GM21576 (cell line): Measurements from ENCODE around the gene FBRS.
A peak's percentile ranks its signal among the peaks of the same experiment; 100 is the strongest.
"Not testable (repeated sequence)": the region's sequence is repeated elsewhere in the genome, so short reads cannot be mapped to it uniquely, and the experiment has no call there.

Experiments
- ATAC-seq: cut with Tn5 transposase; IDR thresholded peaks from one replicate; pipeline ENCODE4 v1.9.1; 2021; ENCODE audit warnings: mild to moderate bottlenecking, moderate library complexity; ENCODE audit not compliant: unreplicated experiment

FBRS gene

DNA sequence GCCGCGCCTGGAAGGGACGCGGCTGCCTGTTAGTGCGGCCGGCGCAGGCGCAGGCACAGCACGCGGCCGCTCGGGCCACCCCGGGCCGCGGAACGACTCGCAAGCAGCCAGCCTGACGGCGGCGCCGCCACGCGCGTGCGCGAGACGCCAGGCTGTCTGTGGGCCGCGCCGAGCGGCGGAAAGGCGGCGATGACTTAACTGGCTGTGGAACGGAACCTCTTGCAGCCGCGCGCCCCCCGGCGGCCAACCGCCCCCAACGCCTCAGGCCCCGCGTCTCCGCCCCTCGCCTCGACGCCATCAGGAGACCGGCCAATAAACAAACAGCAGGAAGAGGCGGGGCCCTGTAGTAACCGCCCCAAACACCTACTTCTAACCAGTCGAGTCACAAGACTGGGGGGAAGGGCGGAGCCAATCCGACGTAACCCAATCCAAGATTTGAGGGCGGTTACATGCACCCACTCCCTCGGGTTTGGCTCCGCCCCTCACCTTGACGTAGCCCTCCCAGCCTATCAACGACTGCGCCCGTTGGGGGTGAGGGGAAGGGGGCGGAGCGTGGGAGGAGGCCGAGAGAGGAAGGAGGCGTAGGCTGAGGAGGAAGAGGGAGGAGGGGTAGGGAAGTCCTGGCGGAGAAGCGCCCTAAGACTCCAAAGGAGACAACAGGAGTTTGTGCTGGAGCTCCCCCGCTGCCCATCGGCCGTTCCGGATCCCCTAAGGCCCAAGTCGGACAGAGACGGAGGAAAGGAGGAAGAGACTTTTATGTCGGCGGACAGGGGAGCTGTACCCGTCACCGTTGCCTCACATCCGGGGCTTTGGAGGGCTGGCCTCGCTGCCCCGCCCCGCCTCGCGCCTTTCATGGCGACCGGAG is at the start of gene FBRS:
FBRS (plus strand) TSS at position 566 of the 865 bp plus-strand sequence. CDS start 1,088 bp downstream, outside the sequence.
- ATAC-seq, result peak; percentile 71

DNA sequence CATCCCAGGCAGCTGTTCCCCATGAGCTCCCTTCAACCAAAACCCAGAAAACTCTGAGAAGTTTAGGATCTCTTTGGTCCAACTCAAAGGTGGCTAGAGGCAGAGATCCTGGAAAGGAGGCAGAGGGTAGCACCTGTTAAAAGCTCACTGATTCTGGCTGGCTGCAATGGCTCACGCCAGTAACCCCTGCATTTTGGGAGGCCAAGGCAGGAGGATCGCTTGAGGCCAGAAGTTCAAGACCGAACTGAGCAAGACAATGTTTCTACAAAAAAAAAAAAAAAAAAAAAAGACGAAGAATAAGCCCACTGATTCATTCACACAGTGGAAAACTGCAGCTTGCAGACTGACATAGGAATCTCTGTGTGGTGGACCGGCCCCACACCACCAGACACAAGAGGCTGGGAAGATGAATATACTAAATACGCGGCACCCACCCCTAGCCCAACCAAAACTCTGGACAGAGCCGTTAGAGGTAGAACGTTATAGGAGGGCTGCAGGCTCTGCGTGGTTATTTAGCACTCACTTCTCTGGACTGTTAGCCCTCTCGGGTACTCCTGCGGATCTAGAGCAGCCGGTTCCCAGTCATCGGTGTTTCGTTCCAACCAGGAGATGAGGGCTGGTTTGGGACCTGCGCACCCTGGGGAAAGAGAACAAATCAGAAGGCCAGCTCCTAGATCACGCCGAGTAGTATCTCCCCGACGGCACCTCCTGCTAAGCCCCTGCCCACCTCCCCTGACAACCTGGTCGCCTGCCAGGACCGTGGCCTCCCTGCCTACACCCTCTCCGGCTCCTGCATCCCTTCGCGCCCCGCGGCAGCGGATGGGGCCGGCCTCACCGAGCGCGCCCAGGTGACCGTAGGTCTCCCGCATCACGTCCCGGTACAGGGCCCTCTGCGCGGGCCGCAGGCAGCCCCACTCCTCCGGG is 49.0 kb upstream of the FBRS start:
- peak; percentile 22 for ATAC-seq

DNA sequence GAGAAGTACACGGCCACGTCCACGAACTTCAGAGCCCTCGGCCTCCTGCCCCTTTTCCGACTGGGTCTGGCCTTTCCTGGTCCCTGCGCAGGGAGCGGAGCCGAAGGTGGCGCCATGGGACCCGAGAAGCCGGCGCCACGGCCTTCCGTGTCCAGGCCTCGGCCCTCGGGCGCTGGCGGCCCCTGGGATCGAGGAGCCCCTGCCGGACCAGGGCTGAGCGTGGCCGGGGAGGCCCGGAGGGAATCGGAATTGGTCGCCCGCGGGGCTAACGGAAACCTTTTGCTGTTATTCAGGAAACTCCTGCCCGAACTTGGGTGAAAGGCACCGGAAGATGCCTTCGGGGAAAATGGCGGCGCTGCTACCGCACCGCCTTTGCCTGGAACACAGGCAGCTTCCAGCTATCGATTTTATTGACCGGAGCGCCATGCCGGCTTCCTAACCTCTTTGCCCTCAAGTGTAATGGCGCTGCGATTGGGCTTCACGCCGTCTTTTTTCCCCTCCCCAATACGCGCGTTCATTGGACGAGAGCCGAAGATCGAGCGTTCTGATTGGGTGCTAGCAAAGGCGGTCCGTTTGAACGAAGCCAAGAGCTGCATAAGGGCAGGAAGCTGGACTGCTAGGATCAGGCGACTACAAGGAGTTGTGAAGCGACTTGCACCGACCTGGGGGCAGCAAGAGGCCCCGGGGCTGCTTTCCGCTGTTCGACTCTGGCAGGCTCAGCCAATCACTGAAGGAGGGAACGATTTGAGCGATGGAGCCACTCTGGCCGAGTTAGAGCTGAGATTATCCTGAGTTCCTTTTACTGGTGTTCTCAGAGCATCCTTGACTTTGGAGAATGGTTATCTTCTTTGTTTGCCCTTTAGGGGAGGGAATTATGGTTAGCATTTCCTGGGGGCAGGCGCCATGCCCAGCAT is 48.0 kb upstream of the FBRS start, which contains the start of gene ZNF689:
ZNF689 (minus strand) TSS at position 464 of the 914 bp plus-strand sequence; CDS start at position 116, 348 bp downstream.
- ATAC-seq, result peak; percentile 89

DNA sequence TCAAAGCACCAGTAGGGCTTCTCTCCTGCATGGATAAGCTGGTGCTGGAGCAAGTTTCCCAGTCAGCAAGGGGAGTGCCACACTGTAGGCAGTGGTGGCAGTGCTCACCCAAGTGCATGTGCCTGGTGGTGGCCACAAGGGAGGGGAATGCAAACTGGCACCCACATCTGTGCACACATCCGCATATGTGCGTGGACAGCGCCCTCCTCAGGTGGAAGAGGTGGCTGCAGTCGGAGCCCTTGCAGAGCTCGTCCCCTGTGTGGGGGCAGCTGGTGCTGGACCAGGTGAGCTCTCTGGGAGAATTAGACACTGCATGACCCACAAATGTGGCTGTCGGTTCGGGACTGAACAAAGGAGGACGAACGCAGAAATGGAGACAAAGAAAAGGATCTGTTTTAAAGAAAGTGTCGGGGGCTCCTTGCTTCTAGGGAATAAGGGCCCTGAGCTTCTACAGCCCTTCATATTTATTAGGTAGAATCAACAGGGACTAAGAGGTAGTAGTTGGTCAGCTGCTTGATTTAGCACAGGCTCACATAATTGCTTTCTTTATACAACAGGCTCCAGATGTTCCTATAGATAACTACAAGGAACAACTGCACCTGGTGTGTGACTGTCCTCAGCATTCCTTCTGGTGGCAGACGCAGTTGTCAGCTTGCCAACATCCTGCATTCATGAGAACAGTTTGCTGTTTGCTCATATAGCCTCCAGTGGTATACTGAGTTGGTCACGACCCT is 42.7 kb upstream of the FBRS start:
- ATAC-seq, result no peak

DNA sequence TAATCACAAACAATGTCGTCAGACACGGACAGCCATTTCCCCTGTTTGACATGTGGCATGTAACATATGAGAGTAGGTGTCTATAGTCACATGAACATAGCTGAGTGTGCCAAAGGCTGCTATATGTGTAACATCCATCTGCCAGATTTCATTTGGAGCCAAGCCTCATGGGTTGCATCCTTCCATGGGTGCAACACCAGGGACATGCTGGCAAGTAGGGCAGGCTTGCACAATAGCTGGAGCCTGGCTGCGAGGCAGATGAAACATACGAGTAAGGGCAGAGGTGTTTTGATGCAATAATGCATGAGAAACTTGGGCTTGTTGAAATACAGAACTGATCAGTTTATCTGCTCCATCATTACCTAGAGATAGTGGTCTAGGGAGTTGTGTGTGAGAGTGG is 39.0 kb upstream of the FBRS start:
- ATAC-seq, result no peak

DNA sequence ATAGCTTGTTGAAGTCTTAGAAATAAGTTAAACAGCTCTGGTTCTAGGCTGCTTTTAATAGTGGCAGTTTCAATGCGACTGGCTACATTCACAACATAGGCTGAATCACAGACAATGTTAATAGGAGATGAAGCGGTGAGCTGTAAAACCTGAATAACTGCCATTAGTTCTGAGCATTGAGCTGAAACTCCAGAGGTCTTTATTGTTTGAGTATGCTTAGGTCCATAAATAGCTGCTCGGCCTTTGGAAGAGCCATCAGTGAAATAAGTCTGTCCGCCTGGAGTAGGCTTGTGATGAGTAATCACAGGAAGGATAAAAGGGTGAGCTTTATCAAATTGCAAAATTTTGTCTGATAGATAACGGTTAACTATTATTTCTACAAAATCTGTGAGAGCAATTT is 38.6 kb upstream of the FBRS start:
- no peak for ATAC-seq

DNA sequence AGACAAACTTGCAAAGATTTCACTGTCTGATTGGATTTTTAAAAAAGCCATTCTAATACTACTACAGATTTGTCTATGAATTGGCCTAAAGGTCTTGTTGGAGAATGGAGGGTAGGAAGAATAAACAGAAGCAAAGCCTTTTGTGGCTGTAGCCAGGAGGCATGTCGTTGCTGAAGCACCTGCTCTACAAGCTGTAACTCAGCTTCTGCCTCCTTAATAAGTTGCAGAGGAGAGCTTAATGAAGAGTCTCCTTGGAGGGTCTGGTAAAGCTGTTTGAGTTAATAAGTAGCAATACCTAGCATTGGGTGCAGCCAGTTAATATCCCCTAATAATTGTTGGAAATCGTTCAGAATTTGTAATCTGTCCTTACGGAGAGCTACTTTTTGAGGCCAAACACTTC is 38.1 kb upstream of the FBRS start:
- ATAC-seq, result no peak

DNA sequence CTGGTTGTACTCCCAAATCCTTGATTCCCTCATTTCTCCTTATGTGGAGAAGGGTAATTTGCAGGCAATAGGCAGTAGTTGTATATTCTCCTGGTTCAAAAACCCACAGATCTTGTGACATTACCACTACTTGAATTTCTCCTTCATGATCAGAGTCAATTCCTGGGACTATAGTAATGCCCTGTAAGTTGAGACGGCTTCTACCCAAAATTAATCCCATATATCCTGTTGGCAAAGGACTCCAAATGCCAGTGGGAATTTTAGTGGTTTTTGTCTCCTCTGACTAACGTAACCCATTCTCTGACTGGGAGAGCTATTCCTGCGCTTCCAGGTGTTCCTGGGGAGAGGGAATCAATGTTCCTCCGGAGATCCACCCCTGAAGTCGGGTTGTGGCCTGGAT is 36.5 kb upstream of the FBRS start:
- no peak for ATAC-seq

DNA sequence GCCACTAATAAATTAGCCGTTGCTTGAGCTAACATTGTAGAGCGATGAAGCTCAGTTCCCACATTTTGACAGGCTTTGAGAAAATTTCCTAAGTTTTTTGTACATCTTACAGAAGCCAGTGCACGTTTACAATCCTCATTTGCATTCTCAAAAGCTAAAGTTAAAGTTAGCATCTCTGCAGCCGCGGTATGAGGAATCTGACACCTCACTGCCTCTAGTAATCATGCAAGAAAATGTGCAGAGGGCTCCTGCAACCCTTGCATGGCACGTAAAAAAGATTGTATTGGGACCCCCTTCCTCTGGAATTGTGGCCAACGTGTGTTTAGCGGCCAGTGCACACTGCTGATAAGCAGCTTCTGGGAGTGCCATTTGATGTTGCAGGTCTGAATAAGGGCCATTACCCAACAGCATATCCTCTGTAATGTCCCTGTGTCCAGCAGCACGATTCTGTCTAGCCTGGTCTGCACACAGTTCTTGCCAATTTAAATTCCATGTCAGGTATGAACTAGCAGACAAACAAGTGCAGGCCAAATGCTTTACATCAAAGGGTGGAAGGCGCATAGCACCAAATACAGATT is 35.7 kb upstream of the FBRS start:
- ATAC-seq, result no peak

DNA sequence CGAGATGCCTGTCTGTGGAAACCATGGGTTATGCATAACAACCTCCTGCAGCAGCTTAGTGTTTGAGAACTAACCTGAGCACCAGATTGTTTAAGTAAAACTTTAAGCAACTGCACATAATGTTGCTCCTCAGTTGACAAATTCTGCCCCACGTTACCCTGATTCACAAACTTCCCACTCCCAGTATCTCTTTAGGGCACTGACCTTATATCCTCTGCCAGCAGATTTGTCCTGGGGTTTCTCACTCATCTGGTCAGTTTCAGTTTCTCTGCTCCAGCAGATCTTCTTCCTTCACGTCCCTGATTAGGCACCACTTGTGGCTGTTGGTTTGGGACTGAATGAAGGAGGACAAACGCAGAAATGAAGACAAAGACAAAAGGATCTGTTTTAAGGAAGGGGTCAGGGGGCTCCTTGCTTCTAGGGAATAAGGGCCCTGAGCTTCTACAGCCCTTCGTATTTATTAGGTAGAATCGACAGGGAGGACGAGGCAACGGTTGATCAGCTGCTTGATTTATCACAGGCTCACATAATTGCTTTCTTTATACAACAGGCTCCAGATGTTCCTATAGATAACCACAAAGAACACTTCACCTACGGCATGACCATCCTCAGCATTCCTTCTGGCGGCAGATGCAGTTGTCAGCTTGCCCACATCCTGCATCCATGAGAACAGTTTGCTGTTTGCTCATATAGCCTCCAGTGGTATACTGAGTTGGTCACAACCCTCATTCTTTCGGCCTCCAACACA is 34.5 kb upstream of the FBRS start:
- no peak for ATAC-seq

DNA sequence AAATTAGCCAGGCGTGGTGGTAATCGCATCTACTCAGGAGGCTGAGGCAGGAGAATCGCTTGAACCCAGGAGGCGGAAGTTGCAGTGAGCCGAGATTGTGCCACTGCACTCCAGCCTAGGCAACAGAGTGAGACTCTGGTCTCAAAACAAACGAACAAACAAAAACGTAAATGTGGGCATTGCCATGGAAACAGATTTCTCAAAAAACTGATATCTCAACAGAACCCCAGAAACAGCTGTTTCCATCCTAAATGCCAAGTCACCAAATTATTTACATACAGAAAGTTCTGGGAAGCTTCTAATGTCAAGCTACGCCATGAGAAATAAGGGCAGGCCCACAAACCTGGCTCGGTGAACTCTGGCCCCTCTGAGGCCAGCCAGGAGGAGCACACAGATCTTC is 32.0 kb upstream of the FBRS start:
- ATAC-seq, result no peak

DNA sequence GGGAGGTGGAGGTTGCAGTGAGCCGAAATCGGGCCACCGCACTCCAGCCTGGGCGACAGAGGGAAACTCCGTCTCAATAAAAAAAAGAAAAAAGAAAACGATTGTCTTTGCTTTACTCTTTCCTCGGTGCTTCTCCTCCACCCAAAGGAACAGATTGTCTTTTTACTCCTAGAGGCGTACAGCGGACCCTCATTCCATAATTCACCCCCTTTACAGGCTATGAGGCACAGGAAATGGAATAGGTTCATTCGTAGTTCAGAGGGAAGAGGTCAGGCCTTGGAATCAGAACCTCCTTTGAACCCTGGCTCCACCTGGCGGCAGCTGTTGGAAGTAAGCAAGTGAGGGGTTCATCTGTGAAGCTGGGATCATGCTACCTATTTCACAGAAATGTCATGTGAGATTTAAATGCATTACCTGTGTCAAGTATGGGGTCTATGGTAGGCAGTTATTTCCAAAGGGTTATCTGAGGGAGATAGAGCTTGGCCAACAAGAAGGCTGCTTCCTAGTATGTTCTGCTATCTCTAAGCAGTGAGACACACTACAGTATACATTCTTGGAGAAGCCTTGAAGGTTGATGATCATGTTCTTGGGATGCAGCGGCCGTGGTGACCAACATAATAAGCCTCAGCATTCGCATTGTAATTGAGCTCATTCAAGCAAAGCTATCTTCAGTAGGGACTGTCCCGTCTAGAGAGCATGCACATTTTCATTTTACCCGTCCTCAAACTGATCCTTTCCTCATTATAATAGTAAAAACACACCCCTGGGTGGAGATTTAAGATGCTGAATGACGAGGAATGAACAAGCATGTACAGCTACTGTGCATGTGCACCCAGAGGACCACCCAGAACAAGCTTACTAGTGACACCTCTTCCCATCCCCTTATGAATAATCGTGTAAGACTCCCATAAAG is 29.3 kb upstream of the FBRS start:
- no peak for ATAC-seq

DNA sequence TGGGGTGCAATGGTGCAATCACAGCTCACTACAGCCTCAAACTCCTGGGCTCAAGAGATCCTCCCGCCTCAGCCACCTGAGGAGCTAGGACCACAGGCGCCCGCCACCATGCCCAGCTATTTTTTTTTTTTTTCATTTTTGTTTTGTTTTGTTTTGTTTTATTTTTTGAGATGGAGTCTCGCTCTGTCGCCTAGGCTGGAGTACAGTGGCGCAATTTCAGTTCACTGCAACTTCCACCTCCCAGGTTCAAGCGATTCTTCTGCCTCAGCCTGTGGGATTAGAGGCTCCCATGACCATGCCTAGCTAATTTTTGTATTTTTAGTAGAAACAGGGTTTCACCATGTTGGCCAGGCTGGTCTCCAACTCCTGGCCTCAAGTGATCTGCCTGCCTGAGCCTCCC is 25.8 kb upstream of the FBRS start:
- not testable (repeated sequence) for ATAC-seq

DNA sequence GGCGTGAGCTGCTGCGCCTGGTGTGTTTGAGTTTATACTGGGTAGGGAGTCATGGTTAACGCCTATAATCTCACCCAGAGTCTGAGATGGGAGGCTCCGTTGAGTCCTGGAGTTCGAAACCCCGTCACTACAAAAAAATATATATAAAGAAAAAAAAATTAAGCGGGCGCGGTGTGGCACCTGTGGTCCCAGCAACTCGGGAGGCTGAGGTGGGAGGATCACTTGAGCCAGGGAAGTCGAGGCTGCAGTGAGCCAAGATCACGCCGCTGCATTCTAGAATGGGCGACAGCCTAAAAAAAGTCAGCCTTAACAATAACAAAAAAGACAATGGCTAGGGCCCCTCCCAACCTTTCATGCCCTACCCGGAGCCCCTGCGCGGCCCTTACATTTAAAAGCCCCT is 24.7 kb upstream of the FBRS start:
- no peak for ATAC-seq

DNA sequence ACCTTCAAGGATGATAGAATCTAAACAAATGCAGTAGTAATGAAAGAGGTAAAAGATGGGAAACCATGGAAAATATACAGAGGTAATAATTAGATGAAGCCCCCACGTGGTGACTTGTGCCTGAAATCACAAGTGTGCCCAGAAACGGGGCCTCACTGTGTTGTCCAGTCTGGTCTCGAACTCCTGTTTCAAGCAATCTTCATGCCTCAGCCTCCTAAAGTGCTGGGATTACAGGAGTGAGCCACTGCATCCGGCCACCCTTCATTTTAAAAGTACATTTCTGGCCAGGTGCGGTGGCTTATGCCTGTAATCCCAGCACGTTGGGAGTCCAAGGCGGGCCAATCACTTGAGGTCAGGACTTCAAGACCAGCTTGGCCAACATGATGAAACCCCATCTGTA is 21.6 kb upstream of the FBRS start:
- no peak for ATAC-seq

DNA sequence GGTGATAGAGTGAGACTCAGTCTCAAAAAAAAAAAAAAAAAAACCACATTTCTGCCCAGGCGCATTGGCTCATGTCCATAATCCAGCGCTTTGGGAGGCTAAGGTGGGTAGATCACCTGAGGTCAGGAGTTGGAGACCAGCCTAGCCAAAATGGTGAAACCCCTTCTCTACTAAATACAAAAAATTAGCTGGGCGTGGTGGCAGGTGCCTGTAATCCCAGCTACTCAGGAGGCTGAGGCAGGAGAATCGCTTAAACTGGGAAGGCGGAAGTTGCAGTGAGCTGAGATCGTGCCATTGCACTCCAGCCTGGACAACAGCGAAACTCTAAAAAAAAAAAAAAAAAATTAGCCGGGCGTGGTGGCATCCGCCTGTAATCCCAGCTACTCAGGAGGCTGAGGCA is 21.1 kb upstream of the FBRS start:
- ATAC-seq, result not testable (repeated sequence)

DNA sequence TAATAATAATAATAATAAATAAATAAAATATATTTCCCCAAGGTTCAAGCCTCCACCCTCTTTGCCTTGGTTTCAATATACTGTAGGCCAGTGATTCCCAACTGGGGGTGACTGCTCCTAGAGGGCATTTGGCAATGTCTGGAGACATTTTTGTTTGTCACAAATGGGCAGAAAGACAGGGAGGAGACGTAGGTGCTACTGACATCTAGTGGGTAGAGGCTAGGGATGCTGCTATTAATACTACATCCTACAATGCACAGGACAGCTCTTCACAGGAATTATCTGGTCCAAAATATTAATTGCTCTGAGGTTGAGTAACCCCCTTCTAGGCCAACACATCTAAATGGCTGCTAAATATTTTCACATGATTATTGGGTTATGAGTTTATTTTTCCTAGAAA is 20.3 kb upstream of the FBRS start:
- ATAC-seq, result no peak
